Thymus (tissue), 11 donors: ENCODE results near the gene VKORC1. TPM values are rescaled to one million over a fixed set of nuclear protein-coding genes. Genes with fewer than 3 reads are reported as not detected.

ENCODE experiments used
- DNase-seq, 9 donors: peaks; one replicate each; pipeline ENCODE4 v3.0.0-alpha.2; 2013; ENCODE audit warnings: low spot score in 9 of 9, low read depth in 6 of 9, missing footprints in 1 of 9
- H3K27ac ChIP-seq, 2 donors: one replicate each; pipeline ENCODE4 v1.5.1; 2013; ENCODE audit warnings: control low read depth in 1 of 2, low read depth in 1 of 2, low read length in 1 of 2, mild to moderate bottlenecking in 1 of 2, moderate library complexity in 1 of 2
- H3K27me3 ChIP-seq, 2 donors: one replicate each; pipeline ENCODE4 v1.5.1; 2013; ENCODE audit warnings: low read length in 1 of 2; ENCODE audit not compliant: control insufficient read depth in 2 of 2, insufficient read depth in 1 of 2
- H3K36me3 ChIP-seq, 2 donors: one replicate each; pipeline ENCODE4 v1.5.1; 2013; ENCODE audit warnings: low read length in 1 of 2, mild to moderate bottlenecking in 1 of 2, moderate library complexity in 1 of 2; ENCODE audit not compliant: control insufficient read depth in 2 of 2, insufficient read depth in 2 of 2
- H3K4me1 ChIP-seq, 2 donors: one replicate each; pipeline ENCODE4 v1.5.1; 2013; ENCODE audit warnings: low read length in 2 of 2; ENCODE audit not compliant: control insufficient read depth in 2 of 2, insufficient read depth in 2 of 2
- H3K4me3 ChIP-seq, 2 donors: one replicate each; pipeline ENCODE4 v1.5.1; 2013; ENCODE audit warnings: low read length in 2 of 2, control low read depth in 1 of 2, mild to moderate bottlenecking in 1 of 2
- H3K9me3 ChIP-seq, 2 donors: one replicate each; pipeline ENCODE4 v1.5.1; 2013; ENCODE audit warnings: low read length in 1 of 2, mild to moderate bottlenecking in 1 of 2; ENCODE audit not compliant: control insufficient read depth in 2 of 2, insufficient read depth in 1 of 2
- WGBS: extraction: QIAGEN DNeasy Blood & Tissue Kit; methylation state at CpG from one replicate; pipeline ENCODE4 v1.1.7; 2013; 5-methylcytosine and 5-hydroxymethylcytosine counted together
- polyA plus RNA-seq: library from polyadenylated mRNA; stranded (reverse); fragments of 200-250 nt; gene quantifications from one replicate; pipeline ENCODE4 v1.2.3, GENCODE V29; 2013
- total RNA-seq: library from RNA; stranded (reverse); fragments of 120-200 nt; gene quantifications from one replicate; pipeline ENCODE4 v1.2.4, GENCODE V29; 2013
- donor health status: healthy.

The VKORC1 gene
- total and polyA plus RNA-seq, 2 donors, result 36.0 to 48.7 TPM

- Histone ChIP-seq H3K4me3 (no peak overlapping the region), H3K27me3 (no peaks in the 10 kb centered on the region), H3K4me1 (peaks cover 0 to 18% of the 10 kb centered on the region in 2 donors), H3K27ac (no peak overlapping the region), H3K36me3 (peaks cover 67 to 68% of the 10 kb centered on the region in 2 donors), H3K9me3 (no peaks in the 10 kb centered on the region)
- 97% methylated on average over 3 of the region's 3 CpGs for WGBS
- DNase-seq, result no peak
Measured at GRCh38 chr16:31125844-31126243, 31.2 kb upstream of the VKORC1 start.

- no peak overlapping the region for H3K4me3 ChIP-seq
- no peaks in the 10 kb centered on the region for H3K27me3 ChIP-seq
- 98% methylated on average over 16 of the region's 16 CpGs for WGBS
- H3K4me1 ChIP-seq, result peaks cover 5 to 16% of the 10 kb centered on the region in 2 donors
- no peaks in the 10 kb centered on the region for H3K9me3 ChIP-seq
- DNase-seq, result no peak
- H3K36me3 ChIP-seq, result peaks cover 36 to 50% of the 10 kb centered on the region in 2 donors
- H3K27ac ChIP-seq, result no peak overlapping the region
Measured at GRCh38 chr16:31120129-31120528, 25.5 kb upstream of the VKORC1 start.

DNA sequence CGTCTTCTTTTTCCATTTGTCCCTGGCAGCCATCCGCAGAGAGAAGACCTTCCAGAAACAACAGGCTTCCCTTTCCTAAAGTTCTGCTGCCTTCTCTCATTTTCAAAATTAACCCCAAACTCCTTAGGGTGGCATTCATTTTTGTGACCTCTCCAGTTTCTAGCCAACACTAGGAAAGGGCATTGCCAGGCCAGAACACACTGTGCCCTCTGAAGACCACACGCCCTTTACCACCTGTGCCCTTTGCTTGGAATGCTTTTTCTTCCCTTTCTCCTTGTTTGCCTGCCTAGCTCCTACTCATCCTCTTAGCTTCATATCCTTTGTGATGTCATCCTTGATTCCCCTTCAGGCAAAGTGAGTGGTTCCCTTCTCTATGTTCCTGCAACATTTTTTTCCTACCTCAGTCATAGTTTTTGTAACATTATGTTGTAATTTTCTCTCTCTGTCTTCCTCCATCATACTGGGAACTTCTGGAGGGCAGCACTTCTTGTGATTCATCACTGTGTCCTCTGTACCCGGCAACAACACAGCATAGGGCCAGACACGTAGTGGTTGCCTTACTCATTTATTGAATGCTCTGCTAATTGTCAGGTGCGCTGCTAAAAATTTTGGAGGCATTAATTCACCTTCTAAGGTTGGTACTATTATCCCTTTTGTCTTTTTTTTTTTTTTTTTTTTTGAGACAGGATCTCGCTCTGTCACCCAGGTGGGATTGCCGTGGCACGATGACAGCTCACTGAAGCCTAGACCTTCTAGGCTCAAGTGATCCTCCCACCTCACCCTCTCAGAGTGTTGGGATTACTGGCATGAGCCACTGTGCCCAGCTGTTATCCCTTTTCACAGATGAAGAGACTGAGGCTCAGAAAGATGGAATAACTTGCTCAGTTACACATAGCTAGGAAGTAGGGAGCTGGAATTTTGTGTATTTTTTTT lies 23.9 kb upstream of the VKORC1 start:
- H3K4me3 ChIP-seq, result peak overlapping the region; percentile 69 to 94
- peak overlapping the region; percentile 83 to 87 for H3K27ac ChIP-seq
- H3K9me3 ChIP-seq, result no peaks in the 10 kb centered on the region
- H3K36me3 ChIP-seq, result peaks cover 28 to 39% of the 10 kb centered on the region in 2 donors
- DNase-seq, result no peak
- 72% methylated on average over 9 of the region's 9 CpGs for WGBS
- no peaks in the 10 kb centered on the region for H3K27me3 ChIP-seq
- H3K4me1 ChIP-seq, result peaks cover 5 to 16% of the 10 kb centered on the region in 2 donors

- H3K4me1 ChIP-seq, result peaks cover 5 to 16% of the 10 kb centered on the region in 2 donors
Measured at GRCh38 chr16:31117384-31118222, 23.0 kb upstream of the VKORC1 start, which contains the start of gene KAT8. Gene KAT8, plus strand, starts transcription at chr16:31117664. Its CDS starts 18 bp downstream, at chr16:31117682.

DNA sequence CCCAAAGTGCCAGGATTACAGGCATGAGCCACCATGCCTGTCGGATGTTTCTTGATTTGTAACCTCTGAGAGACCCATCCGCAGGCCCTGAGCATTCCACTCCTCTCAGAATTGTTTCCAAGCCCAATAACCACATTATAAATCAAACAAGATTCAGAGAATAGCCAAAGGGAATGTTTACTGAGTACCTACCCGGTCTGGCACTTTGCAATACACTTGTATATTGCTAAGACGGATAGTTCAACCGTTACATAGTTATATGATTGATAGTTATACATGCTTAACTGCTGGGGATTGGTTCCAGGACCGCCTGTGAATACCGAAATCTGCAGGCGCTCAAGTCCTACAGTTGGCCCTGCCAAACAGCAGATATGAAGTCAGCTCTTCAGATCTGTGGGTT lies 19.9 kb upstream of the VKORC1 start:
- WGBS, result 98% methylated on average over 8 of the region's 8 CpGs
- no peaks in the 10 kb centered on the region for H3K27me3 ChIP-seq
- DNase-seq, result no peak
- peak overlapping the region in 1 of 2 donors; percentile 25 for H3K27ac ChIP-seq
- H3K9me3 ChIP-seq, result no peaks in the 10 kb centered on the region
- H3K4me1 ChIP-seq, result peaks cover 5 to 16% of the 10 kb centered on the region in 2 donors
- H3K4me3 ChIP-seq, result no peak overlapping the region
- peaks cover 30 to 35% of the 10 kb centered on the region in 2 donors for H3K36me3 ChIP-seq

More at GRCh38 chr16:31117384-31118222, 23.0 kb upstream of the VKORC1 start, which contains the start of gene KAT8:
- H3K27me3 ChIP-seq, result no peaks in the 10 kb centered on the region
- H3K9me3 ChIP-seq, result no peaks in the 10 kb centered on the region
- H3K36me3 ChIP-seq, result peaks cover 29 to 36% of the 10 kb centered on the region in 2 donors
- peak; percentile 85 to 99 (median 95) for DNase-seq
- peak within 1 kb of the TSS; percentile 83 to 99 for H3K27ac ChIP-seq
- under 1% methylated on average over 68 of the region's 68 CpGs for WGBS
- H3K4me3 ChIP-seq, result peak within 1 kb of the TSS; percentile 69 to 94

DNA sequence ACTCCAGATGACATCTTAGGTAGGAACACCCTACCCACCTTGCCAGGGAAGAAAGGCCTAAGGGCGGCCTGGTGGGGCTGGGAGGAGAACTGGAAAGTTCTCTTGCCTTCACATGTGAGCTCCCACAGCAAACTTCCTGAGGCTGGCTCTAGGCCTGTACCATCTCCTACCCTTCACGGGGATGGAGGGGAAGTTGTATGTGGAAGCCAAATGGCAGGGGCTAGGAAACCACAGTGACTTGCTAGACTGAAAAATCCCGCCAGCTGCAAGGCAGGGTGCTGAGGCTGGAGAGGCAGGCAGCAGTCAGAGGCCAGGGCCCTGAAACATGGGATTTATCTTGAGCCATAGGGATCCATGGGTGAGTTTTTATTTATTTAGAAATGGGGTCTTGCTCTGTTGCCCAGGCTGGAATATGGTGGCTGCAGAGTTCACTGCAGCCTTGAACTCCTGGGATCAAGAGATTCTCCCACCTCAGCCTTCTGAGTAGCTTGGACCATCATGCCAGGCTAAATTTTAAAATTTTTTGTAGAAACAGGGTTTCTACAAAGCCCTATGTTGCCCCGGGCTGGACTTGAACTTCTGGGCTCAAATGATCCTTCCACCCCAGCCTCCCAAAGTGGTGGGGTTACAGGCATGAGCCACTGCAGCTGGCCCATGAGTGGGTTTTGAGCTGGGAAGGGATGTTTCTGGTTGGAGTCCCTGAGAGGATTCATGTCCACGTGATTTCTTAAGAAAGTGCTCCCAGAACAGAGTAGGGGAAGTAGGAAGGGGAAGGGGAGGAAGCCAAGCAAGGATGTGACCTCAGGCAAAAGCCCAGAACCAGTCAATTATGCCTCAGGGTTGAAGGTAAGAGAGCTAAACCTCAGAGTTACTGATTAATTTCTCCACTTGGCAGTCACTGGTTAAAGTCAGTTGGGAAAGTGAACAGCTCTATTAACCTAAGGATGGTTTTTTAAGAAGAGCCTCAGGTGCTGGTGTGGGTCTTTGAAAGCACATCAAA lies 18.8 kb upstream of the VKORC1 start:
- WGBS, result 59% methylated on average over 5 of the region's 5 CpGs
- Histone ChIP-seq H3K9me3 (no peaks in the 10 kb centered on the region), H3K4me1 (peaks cover 8 to 17% of the 10 kb centered on the region in 2 donors), H3K27me3 (no peaks in the 10 kb centered on the region), H3K4me3 (no peak overlapping the region), H3K27ac (peak overlapping the region; percentile 18 to 25), H3K36me3 (peaks cover 22 to 37% of the 10 kb centered on the region in 2 donors)
- DNase-seq, result no peak

- H3K4me1 ChIP-seq, result peaks cover 10 to 16% of the 10 kb centered on the region in 2 donors
- no peaks in the 10 kb centered on the region for H3K9me3 ChIP-seq
- H3K4me3 ChIP-seq, result no peak overlapping the region
- no peak for DNase-seq
- H3K36me3 ChIP-seq, result peaks cover 22 to 37% of the 10 kb centered on the region in 2 donors
- over 99% methylated on average over 2 of the region's 2 CpGs for WGBS
- H3K27ac ChIP-seq, result no peak overlapping the region
- no peaks in the 10 kb centered on the region for H3K27me3 ChIP-seq
Measured at GRCh38 chr16:31112711-31113110, 18.1 kb upstream of the VKORC1 start.

GRCh38 chr16:31111881-31112466 lies 17.4 kb upstream of the VKORC1 start:
- peaks cover 22 to 37% of the 10 kb centered on the region in 2 donors for H3K36me3 ChIP-seq
- no peak overlapping the region for H3K4me3 ChIP-seq
- peaks cover 12 to 16% of the 10 kb centered on the region in 2 donors for H3K4me1 ChIP-seq
- H3K27ac ChIP-seq, result no peak overlapping the region
- DNase-seq, result no peak
- WGBS, result 97% methylated on average over 23 of the region's 23 CpGs
- H3K27me3 ChIP-seq, result no peaks in the 10 kb centered on the region
- H3K9me3 ChIP-seq, result no peaks in the 10 kb centered on the region
